HCT116 (cell line): ENCODE measurements around the gene ACSS1. TPM values are rescaled to one million over a fixed set of nuclear protein-coding genes. Genes with fewer than 3 reads are reported as not detected.

Source experiments
- ATAC-seq: fragments of 200-7000 bp; cut with Tn5 transposase; 2 replicates; pipeline ENCODE4 v1.9.1; 2020; ENCODE audit warnings: mild to moderate bottlenecking, moderate library complexity
- BruUV-seq: library from RNA; stranded (reverse); fragments of 400-500 nt; replicated peaks from 2 replicates; lab custom pipeline; 2021; lab: Mats Ljungman, UMichigan
- CTCF ChIA-PET: fragments of 300-600 bp; sonication (Branson Sonifier 250); formaldehyde crosslinking; loops from one replicate; lab custom pipeline; 2021; ENCODE audit warnings: antibody characterized with exemption; lab: Charles Lee
- POLR2A ChIA-PET: fragments of 300-600, 350-600 bp; sonication (Branson Sonifier 250); formaldehyde crosslinking; loops from one replicate; lab custom pipeline; 2021; ENCODE audit warnings: antibody characterized with exemption; lab: Charles Lee
- RAD21 ChIA-PET, 2 experiments: fragments of 300-600 bp; sonication (Branson Sonifier 250); formaldehyde crosslinking; loops; one replicate each; lab custom pipeline; 2023; ENCODE audit warnings: low total read pairs in 2 of 2; ENCODE audit not compliant: uncharacterized antibody in 2 of 2, unreplicated experiment in 2 of 2, low non-redundant PET in 1 of 2; lab: Charles Lee
- DNase-seq: peaks from one replicate; pipeline ENCODE4 v3.0.0-alpha.2; 2010; ENCODE audit warnings: low read depth, low spot score
- H2AFZ ChIP-seq: fragments of 200-600 bp; shearing (Covaris generic), sonication (generic); 2 replicates; pipeline ENCODE4 v1.6.1; 2017; ENCODE audit warnings: low read depth, mixed run types, mixed read lengths, antibody characterized with exemption, low read length; ENCODE audit not compliant: poor library complexity, severe bottlenecking
- H3K27ac ChIP-seq: 2 replicates; pipeline ENCODE4 v1.5.1; 2012; ENCODE audit warnings: low read depth, low read length
- H3K27me3 ChIP-seq: fragments of 200-600 bp; sonication (generic); 2 replicates; pipeline ENCODE4 v1.6.1; 2016; ENCODE audit warnings: mixed run types, low read length, mixed read lengths; ENCODE audit not compliant: insufficient read depth
- H3K36me3 ChIP-seq, 2 experiments: fragments of 200-500 bp in 1 of 2; fragments of 200-600 bp in 1 of 2; sonication (Bioruptor generic) in 1 of 2; sonication (generic) in 1 of 2; 2 replicates each; pipeline versions ENCODE4 v1.5.1 to v1.6.1; 2014 to 2016; ENCODE audit warnings: low read length in 2 of 2, inconsistent platforms in 1 of 2, mixed read lengths in 1 of 2, mixed run types in 1 of 2; ENCODE audit not compliant: insufficient read depth in 2 of 2, control insufficient read depth in 1 of 2
- H3K4me1 ChIP-seq, 2 experiments: fragments of 200-600 bp in 1 of 2; sonication (generic) in 1 of 2; 2 replicates each; pipeline versions ENCODE4 v1.5.1 to v1.6.1; 2012 to 2017; ENCODE audit warnings: low read length in 2 of 2, inconsistent platforms in 1 of 2, mild to moderate bottlenecking in 1 of 2, mixed read lengths in 1 of 2, mixed run types in 1 of 2, moderate library complexity in 1 of 2; ENCODE audit not compliant: insufficient read depth in 2 of 2, control insufficient read depth in 1 of 2
- H3K4me2 ChIP-seq: fragments of 200-600 bp; sonication (generic); 2 replicates; pipeline ENCODE4 v1.6.1; 2017; ENCODE audit warnings: mixed run types, low read length, mixed read lengths
- H3K4me3 ChIP-seq, 2 experiments: fragments of 200-600 bp in 1 of 2; sonication (generic) in 1 of 2; replicated peaks in 1 of 2; 2 replicates each; pipeline ENCODE4 v1.5.1; 2011 to 2016; ENCODE audit warnings: low read length in 2 of 2, control low read depth in 1 of 2, low read depth in 1 of 2, mild to moderate bottlenecking in 1 of 2, mixed read lengths in 1 of 2, mixed run types in 1 of 2
- H3K79me2 ChIP-seq: fragments of 200-600 bp; sonication (generic); 2 replicates; pipeline ENCODE4 v1.6.1; 2017; ENCODE audit warnings: mild to moderate bottlenecking, mixed run types, low read length, moderate library complexity, mixed read lengths; ENCODE audit not compliant: insufficient read depth
- H3K9ac ChIP-seq: fragments of 200-600 bp; sonication (generic); 2 replicates; pipeline ENCODE4 v1.6.1; 2016; ENCODE audit warnings: low read length, mixed read lengths
- H3K9me2 ChIP-seq: fragments of 200-600 bp; sonication (generic), shearing (Covaris generic); 2 replicates; pipeline ENCODE4 v1.6.1; 2017; ENCODE audit warnings: mixed run types, mild to moderate bottlenecking, moderate library complexity; ENCODE audit not compliant: insufficient read depth
- H3K9me3 ChIP-seq, 2 experiments: fragments of 200-500 bp in 1 of 2; fragments of 200-600 bp in 1 of 2; sonication (Bioruptor generic) in 1 of 2; sonication (generic) in 1 of 2; 2 replicates each; pipeline ENCODE4 v1.6.1; 2014 to 2017; ENCODE audit warnings: low read length in 2 of 2, mixed read lengths in 2 of 2, inconsistent platforms in 1 of 2, low read depth in 1 of 2, mild to moderate bottlenecking in 1 of 2, mixed run types in 1 of 2, moderate library complexity in 1 of 2; ENCODE audit not compliant: control insufficient read depth in 1 of 2, insufficient read depth in 1 of 2
- H4K20me1 ChIP-seq: fragments of 200-600 bp; sonication (generic), shearing (Covaris generic); 2 replicates; pipeline ENCODE4 v1.6.1; 2017; ENCODE audit warnings: mixed run types, mild to moderate bottlenecking, moderate library complexity; ENCODE audit not compliant: insufficient read depth
- ATF3 ChIP-seq: IDR thresholded peaks from 2 replicates; pipeline ENCODE4 v1.6.1; 2012
- CBX3 ChIP-seq: IDR thresholded peaks from 2 replicates; pipeline ENCODE4 v1.6.1; 2012; ENCODE audit warnings: low read depth
- CTCF ChIP-seq, 3 experiments: fragments of 200-600 bp in 1 of 3; sonication (generic) in 1 of 3; IDR thresholded peaks in 2 of 3; conservative IDR thresholded peaks in 1 of 3; 2 replicates each; pipeline ENCODE4 v1.5.1; 2012 to 2017; ENCODE audit warnings: low read depth in 2 of 3, low read length in 2 of 3, antibody characterized with exemption in 1 of 3, borderline replicate concordance in 1 of 3, control low read depth in 1 of 3, mild to moderate bottlenecking in 1 of 3, mixed read lengths in 1 of 3, mixed run types in 1 of 3, moderate library complexity in 1 of 3; ENCODE audit not compliant: insufficient read depth in 1 of 3
- EGR1 ChIP-seq: IDR thresholded peaks from 2 replicates; pipeline ENCODE4 v1.6.1; 2012; ENCODE audit warnings: low read depth
- EZH2 ChIP-seq: fragments of 200-600 bp; sonication (generic); IDR thresholded peaks from 2 replicates; pipeline ENCODE4 v1.6.1; 2017; ENCODE audit warnings: antibody characterized with exemption, mixed run types
- EZH2phosphoT487 ChIP-seq: fragments of 200-600 bp; IDR thresholded peaks from 2 replicates; pipeline ENCODE4 v1.6.1; 2018; ENCODE audit warnings: antibody characterized with exemption, borderline replicate concordance
- JUND ChIP-seq: IDR thresholded peaks from 2 replicates; pipeline ENCODE4 v1.6.1; 2012
- MAX ChIP-seq: IDR thresholded peaks from 2 replicates; pipeline ENCODE4 v1.6.1; 2012
- POLR2A ChIP-seq: IDR thresholded peaks from 2 replicates; pipeline ENCODE4 v1.7.0; 2011; ENCODE audit warnings: borderline replicate concordance; ENCODE audit not compliant: insufficient read depth, insufficient read length; ENCODE audit errors: extremely low read depth
- REST ChIP-seq: IDR thresholded peaks from 2 replicates; pipeline ENCODE4 v1.6.1; 2012; ENCODE audit warnings: low read depth
- SIN3A ChIP-seq: IDR thresholded peaks from 2 replicates; pipeline ENCODE4 v1.6.1; 2012; ENCODE audit warnings: low read depth
- SRF ChIP-seq: IDR thresholded peaks from 2 replicates; pipeline ENCODE4 v1.6.1; 2012; ENCODE audit warnings: low read depth
- YY1 ChIP-seq: IDR thresholded peaks from 2 replicates; pipeline ENCODE4 v1.6.1; 2011; ENCODE audit warnings: low read length, low read depth, moderate library complexity, mild to moderate bottlenecking; ENCODE audit not compliant: insufficient replicate concordance; ENCODE audit errors: extremely low read depth
- ZNF274 ChIP-seq: fragments of 200-500 bp; sonication (Bioruptor generic); IDR thresholded peaks from 2 replicates; pipeline ENCODE4 v1.6.1; 2014; ENCODE audit warnings: mild to moderate bottlenecking, low read depth, low read length, inconsistent platforms
- intact Hi-C: fragments of 100-400 bp; cut with micrococcal nuclease; formaldehyde crosslinking; loops from 2 replicates; pipeline ENCODE4 v1.10.0; 2022
- total RNA-seq: library from RNA; stranded (reverse); gene quantifications from one replicate; pipeline ENCODE4 v1.2.1, GENCODE V29; 2021; ENCODE audit not compliant: unreplicated experiment

The ACSS1 gene
- total RNA-seq, 1 experiment from 2014 or later, result 0.27 TPM

- Histone ChIP-seq H3K4me2 (no peak overlapping the region), H3K9me3 (no peaks in the 10 kb centered on the region), H4K20me1 (no peaks in the 10 kb centered on the region), H3K9me2 (no peaks in the 10 kb centered on the region), H3K9ac (no peak overlapping the region), H3K27me3 (peaks cover 41% of the 10 kb centered on the region), H2AFZ (no peak overlapping the region), H3K79me2 (no peaks in the 10 kb centered on the region), H3K4me3 (no peak overlapping the region), H3K4me1 (no peaks in the 10 kb centered on the region), H3K27ac (no peak overlapping the region)
- ChIA-PET RAD21 (no interaction called here), CTCF (no interaction called here), POLR2A (no interaction called here)
- intact Hi-C loops, result no loop called here
- ATAC-seq, result no peak
- BruUV-seq, result no TSS peak
- TF ChIP-seq CBX3 (no peak), JUND (no peak), CTCF (IDR thresholded peaks at IDR 0.05 in 2 of 3, conservative IDR thresholded peaks at IDR 0.05 in 1 of 3; ENCODE audit: borderline replicate concordance in 1 of 3, insufficient read depth in 1 of 3, low read depth in 2 of 3, low read length in 2 of 3) (no peak), EZH2 (no peak), SRF (no peak), REST (no peak), EGR1 (no peak), ATF3 (no peak), MAX (no peak), POLR2A (no peak), ZNF274 (no peak), SIN3A (no peak), EZH2phosphoT487 (no peak), YY1 (no peak)
- TF ChIP-seq, all 23 proteins: peak for 0
- no peaks in the 10 kb centered on the region for H3K36me3 ChIP-seq
- DNase-seq, result no peak
These were observed 1.2 kb upstream of the ACSS1 start for GRCh38 chr20:25058847-25059810.
